Panc1 (cell line): ENCODE measurements around the gene SH3D19. TPM values are rescaled to one million over a fixed set of nuclear protein-coding genes. Genes with fewer than 3 reads are reported as not detected.

Source experiments
- ATAC-seq: fragments of 200-7000 bp; cut with Tn5 transposase; 2 replicates; pipeline ENCODE4 v1.9.1; 2020; ENCODE audit warnings: mild to moderate bottlenecking, moderate library complexity
- BruUV-seq: library from RNA; stranded (reverse); fragments of 400-500 nt; replicated peaks from 2 replicates; lab custom pipeline; 2021; lab: Mats Ljungman, UMichigan
- CTCF ChIA-PET: fragments of 300-600 bp; sonication (Branson Sonifier 250); formaldehyde crosslinking; loops from one replicate; lab custom pipeline; 2022; ENCODE audit warnings: antibody characterized with exemption; lab: Charles Lee
- POLR2A ChIA-PET: fragments of 300-600 bp; sonication (Branson Sonifier 250); formaldehyde crosslinking; loops from one replicate; lab custom pipeline; 2022; ENCODE audit warnings: antibody characterized with exemption; lab: Charles Lee
- DNase-seq: peaks from one replicate; pipeline ENCODE4 v3.0.0-alpha.2; 2010; ENCODE audit warnings: low read depth, low spot score
- H3K27ac ChIP-seq: 2 replicates; pipeline ENCODE4 v1.5.1; 2011; ENCODE audit warnings: mild to moderate bottlenecking, low read length, inconsistent platforms
- H3K27me3 ChIP-seq: fragments of 200-500 bp; sonication (Bioruptor generic); 2 replicates; pipeline ENCODE4 v1.6.0; 2014; ENCODE audit warnings: low read length, inconsistent platforms; ENCODE audit not compliant: control insufficient read depth, insufficient read depth
- H3K36me3 ChIP-seq: fragments of 200-500 bp; sonication (Bioruptor generic); 2 replicates; pipeline ENCODE4 v1.5.1; 2014; ENCODE audit warnings: inconsistent platforms, mild to moderate bottlenecking, low read length, moderate library complexity; ENCODE audit not compliant: control insufficient read depth, insufficient read depth
- H3K4me1 ChIP-seq: 2 replicates; pipeline ENCODE4 v1.5.1; 2011; ENCODE audit warnings: inconsistent platforms, mild to moderate bottlenecking, low read length, moderate library complexity; ENCODE audit not compliant: control insufficient read depth, insufficient read depth
- H3K4me3 ChIP-seq, 2 experiments: 2 replicates each; pipeline ENCODE4 v1.5.1; 2011 to 2012; ENCODE audit warnings: low read depth in 2 of 2, low read length in 2 of 2, mild to moderate bottlenecking in 2 of 2, inconsistent platforms in 1 of 2, moderate library complexity in 1 of 2
- H3K9me3 ChIP-seq: fragments of 200-500 bp; sonication (Bioruptor generic); 2 replicates; pipeline ENCODE4 v1.5.1; 2014; ENCODE audit warnings: low read depth, mild to moderate bottlenecking, inconsistent platforms, low read length, moderate library complexity; ENCODE audit not compliant: control insufficient read depth, insufficient read depth
- POLR2AphosphoS5 ChIP-seq: IDR thresholded peaks from 2 replicates; pipeline ENCODE4 v1.6.1; 2012; ENCODE audit warnings: mild to moderate bottlenecking, low read depth, low read length, moderate library complexity
- SIN3A ChIP-seq: IDR thresholded peaks from 2 replicates; pipeline ENCODE4 v1.6.1; 2012; ENCODE audit warnings: low read depth, mild to moderate bottlenecking, low read length, moderate library complexity, borderline replicate concordance; ENCODE audit not compliant: insufficient read depth
- TCF7L2 ChIP-seq: IDR thresholded peaks from 2 replicates; pipeline ENCODE4 v1.6.1; 2011; ENCODE audit warnings: mild to moderate bottlenecking, low read depth, low read length, inconsistent platforms
- in situ Hi-C: cut with HindIII; loops from 2 replicates; pipeline ENCODE4 v1.10.0; 2016; ENCODE audit warnings: low sequenced_read_pairs, low pct_unique_long_range_greater_than_20kb
- intact Hi-C: fragments of 100-400 bp; cut with micrococcal nuclease; formaldehyde crosslinking; loops from one replicate; pipeline ENCODE4 v1.10.0; 2022; ENCODE audit not compliant: unreplicated experiment
- total RNA-seq: library from RNA; stranded (reverse); gene quantifications from one replicate; pipeline ENCODE4 v1.2.1, GENCODE V29; 2021; ENCODE audit not compliant: unreplicated experiment
- TF ChIP-seq, protein P1 (sequence below), 2 experiments: IDR thresholded peaks; 2 replicates each; pipeline ENCODE4 v1.6.1; 2011 to 2012; ENCODE audit warnings: low read depth in 2 of 2, control low read depth in 1 of 2, low read length in 1 of 2, mild to moderate bottlenecking in 1 of 2, moderate library complexity in 1 of 2; ENCODE audit not compliant: insufficient read depth in 1 of 2
- TF ChIP-seq, protein P2 (sequence below): fragments of 450-650 bp; IDR thresholded peaks from 2 replicates; pipeline ENCODE4 v1.5.1; 2017; ENCODE audit warnings: mild to moderate bottlenecking

The SH3D19 gene
- total RNA-seq, 1 experiment from 2014 or later: 19.8 TPM

DNA sequence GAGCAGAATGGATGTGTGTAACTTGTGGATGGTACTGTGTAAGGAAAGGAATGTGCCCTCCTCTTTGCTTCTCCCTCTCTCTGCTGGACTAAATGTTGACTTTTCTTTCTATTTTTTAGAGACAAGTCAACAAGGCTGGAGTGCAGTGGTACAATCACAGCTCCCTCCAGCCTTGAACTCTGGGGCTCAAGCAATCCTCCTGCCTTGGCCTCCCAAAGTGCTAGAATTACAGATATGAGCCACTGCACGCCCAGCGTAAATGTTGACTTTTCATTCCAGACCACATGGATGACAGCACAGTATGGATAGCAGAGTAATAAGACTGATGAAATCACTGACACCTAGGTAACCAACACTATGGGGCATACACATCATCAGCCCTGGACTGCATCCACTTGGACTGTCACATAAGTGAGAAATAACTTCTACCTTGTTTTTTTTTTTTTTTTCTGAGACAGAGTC is 231.1 kb downstream of the SH3D19 start:
- no peaks in the 10 kb centered on the region for H3K27me3 ChIP-seq
- H3K4me1 ChIP-seq: no peaks in the 10 kb centered on the region
- DNase-seq (no peak), ATAC-seq (no peak)
- no peak overlapping the region for H3K27ac ChIP-seq
- no peaks in the 10 kb centered on the region for H3K36me3 ChIP-seq
- CTCF ChIA-PET: no interaction called here
- H3K4me3 ChIP-seq: no peak overlapping the region
- BruUV-seq: no TSS peak
- TF ChIP-seq, protein P1, sequence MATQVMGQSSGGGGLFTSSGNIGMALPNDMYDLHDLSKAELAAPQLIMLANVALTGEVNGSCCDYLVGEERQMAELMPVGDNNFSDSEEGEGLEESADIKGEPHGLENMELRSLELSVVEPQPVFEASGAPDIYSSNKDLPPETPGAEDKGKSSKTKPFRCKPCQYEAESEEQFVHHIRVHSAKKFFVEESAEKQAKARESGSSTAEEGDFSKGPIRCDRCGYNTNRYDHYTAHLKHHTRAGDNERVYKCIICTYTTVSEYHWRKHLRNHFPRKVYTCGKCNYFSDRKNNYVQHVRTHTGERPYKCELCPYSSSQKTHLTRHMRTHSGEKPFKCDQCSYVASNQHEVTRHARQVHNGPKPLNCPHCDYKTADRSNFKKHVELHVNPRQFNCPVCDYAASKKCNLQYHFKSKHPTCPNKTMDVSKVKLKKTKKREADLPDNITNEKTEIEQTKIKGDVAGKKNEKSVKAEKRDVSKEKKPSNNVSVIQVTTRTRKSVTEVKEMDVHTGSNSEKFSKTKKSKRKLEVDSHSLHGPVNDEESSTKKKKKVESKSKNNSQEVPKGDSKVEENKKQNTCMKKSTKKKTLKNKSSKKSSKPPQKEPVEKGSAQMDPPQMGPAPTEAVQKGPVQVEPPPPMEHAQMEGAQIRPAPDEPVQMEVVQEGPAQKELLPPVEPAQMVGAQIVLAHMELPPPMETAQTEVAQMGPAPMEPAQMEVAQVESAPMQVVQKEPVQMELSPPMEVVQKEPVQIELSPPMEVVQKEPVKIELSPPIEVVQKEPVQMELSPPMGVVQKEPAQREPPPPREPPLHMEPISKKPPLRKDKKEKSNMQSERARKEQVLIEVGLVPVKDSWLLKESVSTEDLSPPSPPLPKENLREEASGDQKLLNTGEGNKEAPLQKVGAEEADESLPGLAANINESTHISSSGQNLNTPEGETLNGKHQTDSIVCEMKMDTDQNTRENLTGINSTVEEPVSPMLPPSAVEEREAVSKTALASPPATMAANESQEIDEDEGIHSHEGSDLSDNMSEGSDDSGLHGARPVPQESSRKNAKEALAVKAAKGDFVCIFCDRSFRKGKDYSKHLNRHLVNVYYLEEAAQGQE (IDR thresholded peaks at IDR 0.05; ENCODE audit: insufficient read depth in 1 of 2, low read depth in 2 of 2, low read length in 1 of 2): no peak
- TF ChIP-seq, protein P2, sequence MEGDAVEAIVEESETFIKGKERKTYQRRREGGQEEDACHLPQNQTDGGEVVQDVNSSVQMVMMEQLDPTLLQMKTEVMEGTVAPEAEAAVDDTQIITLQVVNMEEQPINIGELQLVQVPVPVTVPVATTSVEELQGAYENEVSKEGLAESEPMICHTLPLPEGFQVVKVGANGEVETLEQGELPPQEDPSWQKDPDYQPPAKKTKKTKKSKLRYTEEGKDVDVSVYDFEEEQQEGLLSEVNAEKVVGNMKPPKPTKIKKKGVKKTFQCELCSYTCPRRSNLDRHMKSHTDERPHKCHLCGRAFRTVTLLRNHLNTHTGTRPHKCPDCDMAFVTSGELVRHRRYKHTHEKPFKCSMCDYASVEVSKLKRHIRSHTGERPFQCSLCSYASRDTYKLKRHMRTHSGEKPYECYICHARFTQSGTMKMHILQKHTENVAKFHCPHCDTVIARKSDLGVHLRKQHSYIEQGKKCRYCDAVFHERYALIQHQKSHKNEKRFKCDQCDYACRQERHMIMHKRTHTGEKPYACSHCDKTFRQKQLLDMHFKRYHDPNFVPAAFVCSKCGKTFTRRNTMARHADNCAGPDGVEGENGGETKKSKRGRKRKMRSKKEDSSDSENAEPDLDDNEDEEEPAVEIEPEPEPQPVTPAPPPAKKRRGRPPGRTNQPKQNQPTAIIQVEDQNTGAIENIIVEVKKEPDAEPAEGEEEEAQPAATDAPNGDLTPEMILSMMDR: no peak
- no peak for TF ChIP-seq SIN3A
- TF ChIP-seq POLR2AphosphoS5: no peak
- no peak for TF ChIP-seq TCF7L2
- intact Hi-C loops (no loop called here), in situ Hi-C loops (no loop called here)
- POLR2A ChIA-PET: interaction anchor here (0.6 kb wide), 1 partner anchor 229 kb away, joined by 4 read pairs; no protein-coding TSS in a partner anchor
- no peaks in the 10 kb centered on the region for H3K9me3 ChIP-seq

DNA sequence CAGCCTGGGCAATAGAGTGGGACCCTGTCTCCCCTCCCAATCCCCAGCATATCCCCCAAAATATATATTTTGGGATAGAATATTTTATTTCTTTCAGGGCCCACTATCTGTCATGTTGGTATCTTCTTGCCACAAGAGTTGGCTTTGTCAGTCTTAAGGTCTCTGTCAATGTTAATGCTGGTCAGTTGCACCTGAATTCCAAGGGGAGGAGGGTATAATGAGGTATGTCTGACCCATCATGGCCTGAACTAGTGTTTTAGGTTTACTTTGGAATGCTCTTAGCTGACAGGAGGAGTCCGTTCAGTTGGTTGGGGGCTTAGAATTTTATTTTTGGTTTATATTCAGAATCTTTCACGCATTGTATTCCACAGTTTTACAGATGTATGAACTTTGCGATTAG is 232.2 kb downstream of the SH3D19 start:
- ATAC-seq (no peak), DNase-seq (no peak)
- POLR2A ChIA-PET: no interaction called here
- Histone ChIP-seq H3K9me3 (no peaks in the 10 kb centered on the region), H3K27me3 (no peaks in the 10 kb centered on the region), H3K4me3 (no peak overlapping the region), H3K27ac (no peak overlapping the region), H3K36me3 (no peaks in the 10 kb centered on the region), H3K4me1 (no peaks in the 10 kb centered on the region)
- no peak for TF ChIP-seq POLR2AphosphoS5
- no peak for TF ChIP-seq SIN3A
- TF ChIP-seq, protein P1 (IDR thresholded peaks at IDR 0.05; ENCODE audit: insufficient read depth in 1 of 2, low read depth in 2 of 2, low read length in 1 of 2): no peak
- no peak for TF ChIP-seq TCF7L2
- TF ChIP-seq, protein P2: no peak
- intact Hi-C loops: no loop called here
- CTCF ChIA-PET: no interaction called here
- no TSS peak for BruUV-seq
- in situ Hi-C loops: no loop called here
